ENCODE results near the gene SLCO4A1.

The SLCO4A1 gene

GRCh38 chr20:62702013-62702300 is 59.7 kb downstream of the SLCO4A1 start:
- TF ChIP-seq, protein P1, sequence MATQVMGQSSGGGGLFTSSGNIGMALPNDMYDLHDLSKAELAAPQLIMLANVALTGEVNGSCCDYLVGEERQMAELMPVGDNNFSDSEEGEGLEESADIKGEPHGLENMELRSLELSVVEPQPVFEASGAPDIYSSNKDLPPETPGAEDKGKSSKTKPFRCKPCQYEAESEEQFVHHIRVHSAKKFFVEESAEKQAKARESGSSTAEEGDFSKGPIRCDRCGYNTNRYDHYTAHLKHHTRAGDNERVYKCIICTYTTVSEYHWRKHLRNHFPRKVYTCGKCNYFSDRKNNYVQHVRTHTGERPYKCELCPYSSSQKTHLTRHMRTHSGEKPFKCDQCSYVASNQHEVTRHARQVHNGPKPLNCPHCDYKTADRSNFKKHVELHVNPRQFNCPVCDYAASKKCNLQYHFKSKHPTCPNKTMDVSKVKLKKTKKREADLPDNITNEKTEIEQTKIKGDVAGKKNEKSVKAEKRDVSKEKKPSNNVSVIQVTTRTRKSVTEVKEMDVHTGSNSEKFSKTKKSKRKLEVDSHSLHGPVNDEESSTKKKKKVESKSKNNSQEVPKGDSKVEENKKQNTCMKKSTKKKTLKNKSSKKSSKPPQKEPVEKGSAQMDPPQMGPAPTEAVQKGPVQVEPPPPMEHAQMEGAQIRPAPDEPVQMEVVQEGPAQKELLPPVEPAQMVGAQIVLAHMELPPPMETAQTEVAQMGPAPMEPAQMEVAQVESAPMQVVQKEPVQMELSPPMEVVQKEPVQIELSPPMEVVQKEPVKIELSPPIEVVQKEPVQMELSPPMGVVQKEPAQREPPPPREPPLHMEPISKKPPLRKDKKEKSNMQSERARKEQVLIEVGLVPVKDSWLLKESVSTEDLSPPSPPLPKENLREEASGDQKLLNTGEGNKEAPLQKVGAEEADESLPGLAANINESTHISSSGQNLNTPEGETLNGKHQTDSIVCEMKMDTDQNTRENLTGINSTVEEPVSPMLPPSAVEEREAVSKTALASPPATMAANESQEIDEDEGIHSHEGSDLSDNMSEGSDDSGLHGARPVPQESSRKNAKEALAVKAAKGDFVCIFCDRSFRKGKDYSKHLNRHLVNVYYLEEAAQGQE (IDR thresholded peaks at IDR 0.05; ENCODE audit: insufficient read depth in 1 of 2, low read depth in 2 of 2, low read length in 2 of 2) = no peak
- TF ChIP-seq FOXP2 (optimal IDR thresholded peaks at IDR 0.05; ENCODE audit: borderline replicate concordance, extremely low read depth, extremely low read length, insufficient read depth) (no peak), TAF1 (IDR thresholded peaks at IDR 0.05; ENCODE audit: borderline replicate concordance, insufficient read depth, low read length) (no peak), SIN3A (IDR thresholded peaks at IDR 0.05; ENCODE audit: borderline replicate concordance, insufficient read depth, low read length) (no peak), POLR2AphosphoS5 (IDR thresholded peaks at IDR 0.05; ENCODE audit: low read depth, low read length) (no peak)

DNA sequence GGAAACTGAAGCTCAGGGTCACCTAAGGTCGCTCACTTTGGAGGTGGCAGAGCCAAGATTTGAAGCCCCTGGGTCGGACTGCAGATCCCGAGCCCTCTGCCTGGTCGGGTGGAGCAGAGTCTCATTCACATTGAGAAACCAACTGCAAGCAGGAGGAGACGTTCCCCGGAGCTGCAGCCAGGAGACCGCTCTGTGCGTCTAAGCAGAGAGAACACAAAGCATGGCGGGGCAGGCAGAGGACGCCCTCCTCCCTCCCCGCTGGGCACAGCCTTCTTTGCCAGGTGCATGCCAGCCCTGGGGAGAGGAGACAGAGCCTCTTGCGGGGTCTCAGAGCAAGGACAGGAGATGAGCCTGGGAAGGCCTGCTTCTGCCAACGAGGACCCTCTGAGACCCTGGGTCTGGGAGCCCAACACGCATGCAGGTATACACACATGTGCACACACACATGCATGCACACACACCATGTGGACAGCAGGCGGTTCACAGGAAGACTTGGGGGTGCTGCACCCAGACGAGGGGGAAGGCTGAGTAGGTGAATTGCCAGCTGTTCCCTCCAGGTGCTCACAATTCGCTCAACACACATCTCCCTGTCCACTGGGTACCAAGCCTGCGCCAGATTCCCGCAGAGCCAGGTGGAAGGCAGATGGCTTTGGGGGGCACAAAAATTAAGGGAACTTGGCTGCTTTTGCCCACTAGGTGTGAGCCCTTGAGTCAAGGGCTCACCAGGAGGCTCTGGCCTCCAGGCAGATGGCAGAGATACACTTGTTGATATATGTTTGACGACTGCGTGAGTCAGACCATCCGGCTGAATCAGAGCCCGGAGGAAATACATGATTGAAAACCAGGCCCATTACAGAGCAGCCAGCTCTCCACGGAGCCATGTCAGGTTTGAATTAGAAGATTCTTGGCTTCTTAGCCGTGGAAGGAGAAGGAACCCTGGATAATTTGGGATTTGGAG is 60.9 kb downstream of the SLCO4A1 start:
- TF ChIP-seq, protein P1 (IDR thresholded peaks at IDR 0.05; ENCODE audit: insufficient read depth in 1 of 2, low read depth in 2 of 2, low read length in 2 of 2) = peak in 1 of 2 experiments; percentile 63; a peak in 2 of 4 replicates
- no peak for TF ChIP-seq POLR2AphosphoS5 (IDR thresholded peaks at IDR 0.05; ENCODE audit: low read depth, low read length)
- peak; percentile 45 for TF ChIP-seq FOXP2 (optimal IDR thresholded peaks at IDR 0.05; ENCODE audit: borderline replicate concordance, extremely low read depth, extremely low read length, insufficient read depth)
- no peak for TF ChIP-seq SIN3A (IDR thresholded peaks at IDR 0.05; ENCODE audit: borderline replicate concordance, insufficient read depth, low read length)
- TF ChIP-seq TAF1 (IDR thresholded peaks at IDR 0.05; ENCODE audit: borderline replicate concordance, insufficient read depth, low read length) = peak; percentile 37; the same call in 1 of the 2 replicates

- no peak for TF ChIP-seq FOXP2 (optimal IDR thresholded peaks at IDR 0.05; ENCODE audit: borderline replicate concordance, extremely low read depth, extremely low read length, insufficient read depth)
- TF ChIP-seq, protein P1 (IDR thresholded peaks at IDR 0.05; ENCODE audit: insufficient read depth in 1 of 2, low read depth in 2 of 2, low read length in 2 of 2) = no peak; a peak in 1 of 4 replicates
- no peak for TF ChIP-seq POLR2AphosphoS5 (IDR thresholded peaks at IDR 0.05; ENCODE audit: low read depth, low read length)
- TF ChIP-seq SIN3A (IDR thresholded peaks at IDR 0.05; ENCODE audit: borderline replicate concordance, insufficient read depth, low read length) = no peak
- TF ChIP-seq TAF1 (IDR thresholded peaks at IDR 0.05; ENCODE audit: borderline replicate concordance, insufficient read depth, low read length) = no peak
These were observed 61.5 kb downstream of the SLCO4A1 start for GRCh38 chr20:62703853-62704228.

- TF ChIP-seq TAF1 (IDR thresholded peaks at IDR 0.05; ENCODE audit: borderline replicate concordance, insufficient read depth, low read length) = no peak
- peak; percentile 64; the same call in 1 of the 2 replicates for TF ChIP-seq SIN3A (IDR thresholded peaks at IDR 0.05; ENCODE audit: borderline replicate concordance, insufficient read depth, low read length)
- TF ChIP-seq, protein P1 (IDR thresholded peaks at IDR 0.05; ENCODE audit: insufficient read depth in 1 of 2, low read depth in 2 of 2, low read length in 2 of 2) = no peak
- TF ChIP-seq FOXP2 (optimal IDR thresholded peaks at IDR 0.05; ENCODE audit: borderline replicate concordance, extremely low read depth, extremely low read length, insufficient read depth) = peak; percentile 78
- TF ChIP-seq POLR2AphosphoS5 (IDR thresholded peaks at IDR 0.05; ENCODE audit: low read depth, low read length) = no peak
These were observed 62.1 kb downstream of the SLCO4A1 start for GRCh38 chr20:62704341-62704948.
